ENCODE data around the gene MMRN2. TPM values are rescaled to one million over a fixed set of nuclear protein-coding genes. Genes with fewer than 3 reads are reported as not detected.
"Not testable (repeated sequence)": the region's sequence is repeated elsewhere in the genome, so short reads cannot be mapped to it uniquely, and the experiment has no call there.

MMRN2 gene
- total RNA-seq, 1 experiment from 2014 or later = 2.4 TPM

- TF ChIP-seq ZNF219 (CRISPR knock-in tag; IDR thresholded peaks at IDR 0.05; ENCODE audit: borderline replicate concordance) = no peak
Observed at GRCh38 chr10:86950349-86950748, 7.1 kb downstream of the MMRN2 start (continued).

- CTCF ChIA-PET = interaction anchor here (3.3 to 13.1 kb wide), 2 partner anchors 8 to 17 kb away, joined by 56 to 462 read pairs; partner anchors contain the start of genes ADIRF, MMRN2 and SNCG
- peak; percentile 2 for DNase-seq (ENCODE audit: low spot score)
- not testable (repeated sequence) for H3K4me3 Mint-ChIP-seq; ATAC-seq; H3K27ac Mint-ChIP-seq; H3K27me3 Mint-ChIP-seq (ENCODE audit: low read depth)
- POLR2A ChIA-PET = interaction anchor here (0.7 kb wide), 1 partner anchor 35 kb away, joined by 6 read pairs; no protein-coding TSS in a partner anchor
- peaks cover 25% of the 10 kb centered on the region for H3K36me3 Mint-ChIP-seq
- H3K4me1 Mint-ChIP-seq = peaks cover 26% of the 10 kb centered on the region
- peaks cover 25% of the 10 kb centered on the region for H3K9me3 Mint-ChIP-seq
Observed at GRCh38 chr10:86947806-86948205, 9.6 kb downstream of the MMRN2 start.

GRCh38 chr10:86946213-86947155 is 10.9 kb downstream of the MMRN2 start:
- Mint-ChIP-seq H3K4me1 (peaks cover 26% of the 10 kb centered on the region), H3K4me3 (no peak overlapping the region), H3K27ac (no peak overlapping the region), H3K36me3 (peaks cover 12% of the 10 kb centered on the region), H3K27me3 (ENCODE audit: low read depth) (no peaks in the 10 kb centered on the region; the same call in 1 of the 2 replicates), H3K9me3 (peaks cover 12% of the 10 kb centered on the region)
- ChIA-PET POLR2A (interaction anchor here (1.0 to 2.1 kb wide), 3 partner anchors 8 to 14 kb away, joined by 3 to 5 read pairs (median 5); no protein-coding TSS in a partner anchor), CTCF (interaction anchor here (0.5 to 13.1 kb wide), 10 partner anchors 9 to 275 kb away, joined by 3 to 462 read pairs (median 4); partner anchors contain the start of genes ADIRF, MMRN2 and SNCG)
- ATAC-seq (no peak), DNase-seq (ENCODE audit: low spot score) (peak; percentile 3)
- TF ChIP-seq TP53 (CRISPR knock-in tag; IDR thresholded peaks at IDR 0.05) = no peak
- TF ChIP-seq HMGXB4 (CRISPR knock-in tag; IDR thresholded peaks at IDR 0.05) = no peak
- no peak for TF ChIP-seq CREB1 (CRISPR knock-in tag; IDR thresholded peaks at IDR 0.05)
- no peak for TF ChIP-seq ZNF423 (CRISPR knock-in tag; IDR thresholded peaks at IDR 0.05)
- TF ChIP-seq ZSCAN18 (CRISPR knock-in tag; IDR thresholded peaks at IDR 0.05) = no peak
- no peak for TF ChIP-seq PRDM15 (CRISPR knock-in tag; IDR thresholded peaks at IDR 0.05)
- no peak for TF ChIP-seq ZBTB43 (CRISPR knock-in tag; IDR thresholded peaks at IDR 0.05)
- no peak for TF ChIP-seq IRF1 (CRISPR knock-in tag; IDR thresholded peaks at IDR 0.05)
- no peak for TF ChIP-seq KAT7 (CRISPR knock-in tag; IDR thresholded peaks at IDR 0.05; ENCODE audit: borderline replicate concordance)
